ENCODE measurements around the gene DSTYK. TPM values are rescaled to one million over a fixed set of nuclear protein-coding genes. Genes with fewer than 3 reads are reported as not detected.

Gene DSTYK
- total and polyA plus RNA-seq, 2 donors (not counting 3 experiments of a cell fraction or from before 2014, with no cell fraction given), result 3.6 to 8.7 TPM

- dilution Hi-C loops (cut with MboI; ENCODE audit: extremely low pct_ligation_motif_present, low sequenced_read_pairs), result no loop called here
Observed at GRCh38 chr1:205257735-205258134, 46.2 kb upstream of the DSTYK start.

More at GRCh38 chr1:205257735-205258134, 46.2 kb upstream of the DSTYK start:
- peaks cover 18% of the 10 kb centered on the region for H3K4me1 ChIP-seq (ENCODE audit: control insufficient read depth, extremely low read depth, insufficient read depth, low read length)
- H3K4me3 ChIP-seq (replicated peaks in 1 of 3; ENCODE audit: insufficient read depth in 1 of 3, low read depth in 1 of 3, low read length in 3 of 3), result no peak overlapping the region
- FAIRE-seq (no peak), DNase-seq (ENCODE audit: low read depth, low spot score) (no peak)
- no peaks in the 10 kb centered on the region for H3K27me3 ChIP-seq (ENCODE audit: control insufficient read depth in 2 of 2, insufficient read depth in 2 of 2, low read length in 2 of 2)
- H3K36me3 ChIP-seq (ENCODE audit: control insufficient read depth in 2 of 2, extremely low read depth in 1 of 2, insufficient read depth in 2 of 2, low read length in 2 of 2), result no peaks in the 10 kb centered on the region
- intact Hi-C loops (cut with micrococcal nuclease), result loop anchor here (2.0 kb wide), 2 partner anchors 157 to 197 kb away; no protein-coding TSS in a partner anchor
- no peaks in the 10 kb centered on the region for H3K79me2 ChIP-seq (ENCODE audit: control insufficient read depth, insufficient read depth, low read length)
- no peaks in the 10 kb centered on the region for H3K9me3 ChIP-seq (replicated peaks; ENCODE audit: control insufficient read depth, insufficient read depth, low read length)
- no TSS peak for BruUV-seq (replicated peaks)
- no peak overlapping the region for H3K27ac ChIP-seq (ENCODE audit: insufficient read depth, low read depth, low read length)
- H4K20me1 ChIP-seq (replicated peaks; ENCODE audit: control insufficient read depth, extremely low read depth, insufficient read depth, low read length), result no peaks in the 10 kb centered on the region
- H3K4me2 ChIP-seq (ENCODE audit: insufficient read depth, low read length), result no peak overlapping the region
- ChIA-PET CTCF (interaction anchor here (0.7 to 7.2 kb wide), 12 partner anchors 11 to 316 kb away, joined by 3 to 113 read pairs (median 18); partner anchors contain the start of gene TMCC2), POLR2A (no interaction called here)
- TF ChIP-seq CTCF (IDR thresholded peaks at IDR 0.05; ENCODE audit: extremely low read depth in 1 of 2, insufficient read depth in 1 of 2, low read depth in 1 of 2, low read length in 2 of 2) (no peak), POLR2A (IDR thresholded peaks at IDR 0.05; ENCODE audit: low read depth, low read length) (no peak), POLR2AphosphoS5 (IDR thresholded peaks at IDR 0.05; ENCODE audit: insufficient read depth, low read depth, low read length) (no peak), FOS (IDR thresholded peaks at IDR 0.05; ENCODE audit: borderline replicate concordance, insufficient read depth, low read length) (no peak), EZH2 (IDR thresholded peaks at IDR 0.05; ENCODE audit: borderline replicate concordance, low read depth, low read length, severe bottlenecking) (no peak), JUN (IDR thresholded peaks at IDR 0.05; ENCODE audit: borderline replicate concordance, insufficient read depth, insufficient read length, low read depth) (no peak), GATA2 (IDR thresholded peaks at IDR 0.05; ENCODE audit: insufficient read depth, insufficient read length, low read depth, low read length) (no peak), MYC (IDR thresholded peaks at IDR 0.05; ENCODE audit: low read depth, low read length) (no peak)
- TF ChIP-seq, protein P1, sequence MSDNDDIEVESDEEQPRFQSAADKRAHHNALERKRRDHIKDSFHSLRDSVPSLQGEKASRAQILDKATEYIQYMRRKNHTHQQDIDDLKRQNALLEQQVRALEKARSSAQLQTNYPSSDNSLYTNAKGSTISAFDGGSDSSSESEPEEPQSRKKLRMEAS (IDR thresholded peaks at IDR 0.05; ENCODE audit: insufficient read depth, insufficient read length), result no peak
- H2AFZ ChIP-seq (ENCODE audit: low read depth, low read length), result no peak overlapping the region
- no peaks in the 10 kb centered on the region for H3K9me1 ChIP-seq (replicated peaks; ENCODE audit: control insufficient read depth, extremely low read depth, insufficient read depth, low read length)
- H3K9ac ChIP-seq (replicated peaks; ENCODE audit: extremely low read depth, insufficient read depth, low read length), result no peak overlapping the region
